A549 treated with AZD2906 at 1 μM for 4 hours (cell line): ENCODE data around the gene ARHGEF4. TPM values are rescaled to one million over a fixed set of nuclear protein-coding genes. Genes with fewer than 3 reads are reported as not detected.

Source experiments
- total RNA-seq: library from RNA; stranded (reverse); fragments of 200-300 nt; extraction: Qiagen RNA extraction; gene quantifications from 5 replicates; pipeline ENCODE4 v1.2.3, GENCODE V29; 2022

The ARHGEF4 gene, protein sequence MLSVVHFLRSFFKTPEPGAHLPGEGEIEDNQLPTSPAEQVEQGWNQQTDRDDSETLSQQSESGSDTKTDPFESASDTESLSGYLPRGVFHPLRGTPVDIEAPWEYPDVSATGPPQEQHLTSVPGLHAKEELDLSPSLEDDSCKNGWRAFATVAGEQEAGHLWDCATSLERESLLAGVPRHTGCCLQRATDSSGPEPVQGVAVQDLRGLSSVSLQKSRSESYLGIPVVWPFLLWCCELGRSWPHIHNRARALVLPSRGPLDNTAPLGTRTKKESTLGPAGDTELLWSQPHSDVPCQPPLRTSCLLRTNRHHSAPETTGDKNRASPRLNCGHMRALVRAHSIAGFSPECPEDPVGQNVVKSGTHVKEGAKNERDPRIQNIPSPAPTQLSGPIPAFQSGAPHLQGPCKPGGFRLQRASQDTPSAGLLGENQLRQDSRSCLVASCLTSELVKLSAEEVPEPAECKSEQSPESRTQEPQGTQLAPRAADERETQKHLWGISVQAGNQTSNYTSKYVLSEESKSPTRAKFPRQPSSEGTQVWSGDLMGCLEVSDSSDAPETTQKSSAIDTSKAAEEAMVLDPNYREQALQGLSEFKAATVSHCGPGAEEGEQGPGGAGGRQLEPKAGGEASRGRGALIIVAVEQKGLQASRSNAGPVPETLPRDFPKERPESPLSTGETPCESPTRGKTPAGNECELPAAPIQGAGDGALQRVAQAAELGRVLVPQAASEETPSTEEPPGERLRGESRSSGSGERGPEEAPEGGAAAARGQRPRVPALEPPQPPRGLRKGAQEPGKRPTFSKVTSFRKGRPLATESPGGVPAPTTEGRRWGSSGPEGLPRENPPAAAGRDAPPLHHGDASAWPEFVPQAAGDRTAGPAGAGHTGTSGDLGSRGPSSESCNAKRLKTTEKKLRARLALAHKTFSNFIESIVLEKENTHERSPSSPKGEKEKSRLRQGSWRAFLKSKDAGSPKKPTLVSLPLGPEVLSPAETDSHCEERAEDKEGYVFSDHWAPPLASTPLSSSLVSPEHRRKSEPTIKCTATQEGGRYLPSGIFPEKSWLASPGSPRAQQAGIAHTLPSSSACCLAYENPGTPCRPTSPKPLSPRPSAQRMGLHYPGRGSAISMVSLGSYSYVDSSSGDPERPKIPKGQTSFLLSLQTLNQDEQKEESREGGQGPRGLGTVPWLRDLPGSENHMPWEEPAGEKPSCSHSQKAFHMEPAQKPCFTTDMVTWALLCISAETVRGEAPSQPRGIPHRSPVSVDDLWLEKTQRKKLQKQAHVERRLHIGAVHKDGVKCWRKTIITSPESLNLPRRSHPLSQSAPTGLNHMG (N-terminal part only)
- total RNA-seq, result 10.2 to 11.8 TPM (median 11.0 TPM) in 5 replicates

DNA sequence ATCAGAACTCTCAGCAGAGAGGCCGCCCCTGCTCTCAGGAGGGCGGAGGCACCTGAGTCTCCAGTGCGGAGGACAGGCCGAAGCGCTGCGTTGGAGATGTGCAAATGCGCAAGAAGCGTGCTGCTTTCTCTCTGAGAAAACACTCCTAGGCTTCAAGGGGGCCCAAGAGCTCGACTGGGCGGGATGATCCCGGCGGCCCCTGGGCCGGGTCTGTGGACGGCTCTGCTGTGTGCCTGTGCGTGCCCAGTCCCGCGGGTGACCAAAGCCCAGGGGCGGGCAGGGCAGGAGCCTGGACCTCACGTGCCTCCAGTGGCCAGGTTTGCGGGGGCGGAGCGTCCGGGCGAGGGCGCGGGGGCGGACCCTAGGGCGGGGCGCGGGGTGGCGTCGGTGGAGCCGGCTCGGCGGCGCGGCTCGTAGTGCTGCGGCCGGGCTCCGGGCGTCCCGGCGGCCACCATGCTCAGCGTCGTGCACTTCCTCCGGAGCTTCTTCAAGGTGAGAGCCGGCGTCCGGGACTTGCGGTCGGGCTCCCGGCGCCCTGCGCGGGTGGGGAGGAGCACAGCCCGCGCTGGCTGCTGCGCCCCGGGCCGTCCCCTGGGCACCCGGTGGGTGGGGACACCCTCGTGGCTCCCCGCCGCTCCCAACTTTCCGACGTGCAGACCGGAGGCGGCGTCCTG lies at the start of gene ARHGEF4:
Gene ARHGEF4 (plus strand): TSS at position 414 of the 674 bp plus-strand sequence. CDS start 40 bp downstream, at position 454.

DNA sequence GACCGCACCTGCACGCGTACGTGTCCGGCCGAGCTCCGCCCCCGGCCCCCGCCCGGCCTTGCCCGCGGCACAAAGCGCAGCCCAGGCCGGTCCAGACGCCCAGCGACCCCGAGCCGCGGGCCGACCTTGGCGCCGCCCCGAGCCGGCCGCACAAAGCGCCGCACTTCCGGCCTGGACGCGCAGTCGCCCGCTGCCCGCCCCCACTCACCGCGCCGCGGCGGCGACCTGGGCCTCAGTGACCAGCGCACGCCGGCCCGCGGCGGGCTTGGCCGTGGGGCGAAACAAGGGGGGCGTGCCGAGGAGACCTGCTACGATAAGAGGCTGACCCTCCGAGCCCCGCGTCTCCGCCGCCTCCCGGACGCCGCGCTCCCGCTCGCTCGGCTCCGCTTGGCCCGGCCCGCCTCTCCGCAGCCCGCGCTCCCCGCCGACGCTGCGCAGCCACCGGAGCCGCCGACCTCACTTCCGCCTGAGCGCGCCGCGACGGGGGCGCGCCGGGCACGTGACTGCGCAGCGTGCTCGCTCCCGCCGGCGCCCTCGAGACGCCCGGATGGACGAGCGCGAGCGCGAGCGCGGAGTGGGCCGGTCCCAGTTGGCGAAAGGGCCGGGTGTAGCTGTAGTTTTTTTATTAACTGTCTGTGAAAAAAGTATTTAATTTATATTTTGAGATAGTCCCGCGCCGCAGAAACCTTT lies 256.4 kb downstream of the ARHGEF4 start, which contains the start of gene FAM168B:
Gene FAM168B (minus strand): TSS at position 455 of the 690 bp plus-strand sequence. CDS start 10,814 bp downstream, outside the sequence.

Other genes with a start within 250 kb of the ARHGEF4 start
- gene CFC1, start 237.3 kb upstream of the ARHGEF4 start, total RNA-seq, result 0.11 TPM in 1 of 5 replicates, not detected in the others
- not detected in 5 replicates for gene POTEJ, start 225.5 kb upstream of the ARHGEF4 start, total RNA-seq
- gene GPR148, start 107.8 kb upstream of the ARHGEF4 start, total RNA-seq, result not detected in 5 replicates
- gene AMER3, start 81.4 kb upstream of the ARHGEF4 start, total RNA-seq, result not detected in 5 replicates